Neural cell (in vitro differentiated cells): ENCODE measurements around the gene MAP7D2. TPM values are rescaled to one million over a fixed set of nuclear protein-coding genes. Genes with fewer than 3 reads are reported as not detected.

Experiments used
- H2AFZ ChIP-seq: fragments of 200-600, 300-800 bp; sonication (generic), shearing (Covaris generic); 2 replicates; pipeline ENCODE4 v1.6.0; 2014; ENCODE audit warnings: low read depth, mild to moderate bottlenecking, antibody characterized with exemption, low read length, moderate library complexity
- H3F3A ChIP-seq: fragments of 200-600 bp; shearing (Covaris generic); 2 replicates; pipeline ENCODE4 v1.6.1; 2016; ENCODE audit warnings: mild to moderate bottlenecking, moderate library complexity, mixed read lengths, antibody characterized with exemption, low read length; ENCODE audit not compliant: insufficient read depth, poor library complexity, severe bottlenecking
- H3K27ac ChIP-seq: fragments of 200-600, 300-800 bp; sonication (generic), shearing (Covaris generic); 2 replicates; pipeline ENCODE4 v1.5.1; 2014; ENCODE audit warnings: mild to moderate bottlenecking, low read length, moderate library complexity
- H3K27me3 ChIP-seq: fragments of 300-800, 200-600 bp; sonication (generic), shearing (Covaris generic); 2 replicates; pipeline ENCODE4 v1.6.0; 2014; ENCODE audit warnings: mild to moderate bottlenecking, low read depth, low read length, moderate library complexity; ENCODE audit not compliant: insufficient read depth
- H3K36me3 ChIP-seq: fragments of 300-800, 200-600 bp; sonication (generic), shearing (Covaris generic); 2 replicates; pipeline ENCODE4 v1.5.1; 2014; ENCODE audit warnings: mild to moderate bottlenecking, antibody characterized with exemption, low read length, moderate library complexity; ENCODE audit not compliant: insufficient read depth
- H3K4me2 ChIP-seq: fragments of 300-800, 200-600 bp; sonication (generic), shearing (Covaris generic); 2 replicates; pipeline ENCODE4 v1.6.0; 2014; ENCODE audit warnings: mild to moderate bottlenecking, low read length
- H3K4me3 ChIP-seq: fragments of 300-800, 200-600 bp; sonication (generic), shearing (Covaris generic); 2 replicates; pipeline ENCODE4 v1.5.1; 2014; ENCODE audit warnings: mild to moderate bottlenecking, low read length, moderate library complexity
- H3K79me2 ChIP-seq: fragments of 200-600 bp; shearing (Covaris generic); replicated peaks from 2 replicates; pipeline ENCODE4 v1.6.0; 2014; ENCODE audit warnings: mild to moderate bottlenecking, low read length, moderate library complexity; ENCODE audit not compliant: insufficient read depth
- H3K9ac ChIP-seq: fragments of 300-800, 200-600 bp; sonication (generic), shearing (Covaris generic); 2 replicates; pipeline ENCODE4 v1.6.1; 2016; ENCODE audit warnings: mild to moderate bottlenecking, low read length, mixed read lengths
- H3K9me2 ChIP-seq: fragments of 200-600 bp; shearing (Covaris generic); 2 replicates; pipeline ENCODE4 v1.6.1; 2016; ENCODE audit warnings: mild to moderate bottlenecking, low read length, mixed read lengths; ENCODE audit not compliant: insufficient read depth
- H3K9me3 ChIP-seq: fragments of 200-600, 300-800 bp; sonication (generic), shearing (Covaris generic); 2 replicates; pipeline ENCODE4 v1.6.1; 2016; ENCODE audit warnings: mild to moderate bottlenecking, mixed run types, low read length, moderate library complexity, mixed read lengths
- H4K20me1 ChIP-seq: fragments of 200-600 bp; shearing (Covaris generic); 2 replicates; pipeline ENCODE4 v1.6.1; 2016; ENCODE audit warnings: mild to moderate bottlenecking, mixed run types; ENCODE audit not compliant: insufficient read depth
- CTCF ChIP-seq: fragments of 450-650 bp; IDR thresholded peaks from 2 replicates; pipeline ENCODE4 v1.5.1; 2014; ENCODE audit warnings: antibody characterized with exemption, mild to moderate bottlenecking, moderate library complexity; ENCODE audit not compliant: poor library complexity, severe bottlenecking
- EP300 ChIP-seq: fragments of 450-650 bp; conservative IDR thresholded peaks from 2 replicates; pipeline ENCODE4 v1.6.1; 2014; ENCODE audit warnings: antibody characterized with exemption, mild to moderate bottlenecking, moderate library complexity; ENCODE audit not compliant: poor library complexity, severe bottlenecking
- EZH2 ChIP-seq: fragments of 200-600, 300-800 bp; shearing (Covaris generic), sonication (generic); IDR thresholded peaks from 2 replicates; pipeline ENCODE4 v1.6.1; 2014; ENCODE audit warnings: antibody characterized with exemption, low read length, borderline replicate concordance, mild to moderate bottlenecking; ENCODE audit not compliant: insufficient read depth, poor library complexity, severe bottlenecking
- MXI1 ChIP-seq: fragments of 450-650 bp; conservative IDR thresholded peaks from 2 replicates; pipeline ENCODE4 v1.6.1; 2014; ENCODE audit warnings: antibody characterized with exemption, mild to moderate bottlenecking; ENCODE audit not compliant: poor library complexity, severe bottlenecking
- POLR2AphosphoS5 ChIP-seq: IDR thresholded peaks from 2 replicates; pipeline ENCODE4 v1.6.1; 2012
- RAD21 ChIP-seq: fragments of 450-650 bp; conservative IDR thresholded peaks from 2 replicates; pipeline ENCODE4 v1.6.1; 2014; ENCODE audit warnings: antibody characterized with exemption, mild to moderate bottlenecking, moderate library complexity
- SMC3 ChIP-seq: fragments of 450-650 bp; conservative IDR thresholded peaks from 2 replicates; pipeline ENCODE4 v1.6.1; 2014; ENCODE audit warnings: antibody characterized with exemption, mild to moderate bottlenecking, moderate library complexity; ENCODE audit not compliant: poor library complexity
- TAF1 ChIP-seq: IDR thresholded peaks from 2 replicates; pipeline ENCODE4 v1.6.1; 2012; ENCODE audit warnings: low read depth
- polyA plus RNA-seq: library from polyadenylated mRNA; depleted of rRNA; stranded (reverse); fragments of >200 nt; gene quantifications from 2 replicates; pipeline ENCODE4 v1.2.3, GENCODE V29; 2014
- TF ChIP-seq, protein P1 (sequence below): IDR thresholded peaks from 2 replicates; pipeline ENCODE4 v1.6.1; 2012; ENCODE audit warnings: borderline replicate concordance

MAP7D2 gene
- polyA plus RNA-seq, 1 donor from 2014 or later = 6.4 TPM

DNA sequence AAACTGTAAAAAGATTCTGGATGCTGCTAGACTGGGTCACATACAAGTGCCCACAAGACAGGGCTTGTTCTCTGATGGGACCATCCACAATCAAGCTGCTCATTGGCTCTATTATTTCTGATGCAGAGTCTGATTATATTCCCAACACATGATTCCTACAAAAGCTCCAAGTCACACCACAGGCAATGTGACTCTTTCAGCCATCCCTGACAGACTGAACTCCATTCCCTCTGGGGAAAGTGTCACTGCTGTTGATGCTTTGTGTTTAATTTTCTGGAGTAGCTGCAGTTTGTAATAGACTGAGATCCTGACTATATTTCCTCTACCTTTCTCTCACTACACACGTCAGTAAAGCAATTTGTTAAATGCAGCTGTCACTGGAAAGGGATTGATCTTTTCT, 70.5 kb downstream of the MAP7D2 start:
- H3K9ac ChIP-seq = peak overlapping the region; percentile 55
- peak overlapping the region; percentile 91 for H3K27ac ChIP-seq
- H3K27me3 ChIP-seq = no peaks in the 10 kb centered on the region
- no peak overlapping the region for H2AFZ ChIP-seq
- no peaks in the 10 kb centered on the region for H3K9me2 ChIP-seq
- H3F3A ChIP-seq = no peaks in the 10 kb centered on the region
- no peaks in the 10 kb centered on the region for H4K20me1 ChIP-seq
- H3K9me3 ChIP-seq = no peaks in the 10 kb centered on the region
- TF ChIP-seq SMC3 = no peak
- TF ChIP-seq EZH2 = no peak
- TF ChIP-seq EP300 = peak; percentile 84
- TF ChIP-seq RAD21 = no peak
- peak; percentile 67 for TF ChIP-seq POLR2AphosphoS5
- TF ChIP-seq, protein P1, sequence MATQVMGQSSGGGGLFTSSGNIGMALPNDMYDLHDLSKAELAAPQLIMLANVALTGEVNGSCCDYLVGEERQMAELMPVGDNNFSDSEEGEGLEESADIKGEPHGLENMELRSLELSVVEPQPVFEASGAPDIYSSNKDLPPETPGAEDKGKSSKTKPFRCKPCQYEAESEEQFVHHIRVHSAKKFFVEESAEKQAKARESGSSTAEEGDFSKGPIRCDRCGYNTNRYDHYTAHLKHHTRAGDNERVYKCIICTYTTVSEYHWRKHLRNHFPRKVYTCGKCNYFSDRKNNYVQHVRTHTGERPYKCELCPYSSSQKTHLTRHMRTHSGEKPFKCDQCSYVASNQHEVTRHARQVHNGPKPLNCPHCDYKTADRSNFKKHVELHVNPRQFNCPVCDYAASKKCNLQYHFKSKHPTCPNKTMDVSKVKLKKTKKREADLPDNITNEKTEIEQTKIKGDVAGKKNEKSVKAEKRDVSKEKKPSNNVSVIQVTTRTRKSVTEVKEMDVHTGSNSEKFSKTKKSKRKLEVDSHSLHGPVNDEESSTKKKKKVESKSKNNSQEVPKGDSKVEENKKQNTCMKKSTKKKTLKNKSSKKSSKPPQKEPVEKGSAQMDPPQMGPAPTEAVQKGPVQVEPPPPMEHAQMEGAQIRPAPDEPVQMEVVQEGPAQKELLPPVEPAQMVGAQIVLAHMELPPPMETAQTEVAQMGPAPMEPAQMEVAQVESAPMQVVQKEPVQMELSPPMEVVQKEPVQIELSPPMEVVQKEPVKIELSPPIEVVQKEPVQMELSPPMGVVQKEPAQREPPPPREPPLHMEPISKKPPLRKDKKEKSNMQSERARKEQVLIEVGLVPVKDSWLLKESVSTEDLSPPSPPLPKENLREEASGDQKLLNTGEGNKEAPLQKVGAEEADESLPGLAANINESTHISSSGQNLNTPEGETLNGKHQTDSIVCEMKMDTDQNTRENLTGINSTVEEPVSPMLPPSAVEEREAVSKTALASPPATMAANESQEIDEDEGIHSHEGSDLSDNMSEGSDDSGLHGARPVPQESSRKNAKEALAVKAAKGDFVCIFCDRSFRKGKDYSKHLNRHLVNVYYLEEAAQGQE = peak; percentile 42
- TF ChIP-seq MXI1 = no peak
- TF ChIP-seq CTCF = no peak
- peak overlapping the region; percentile 38 for H3K4me3 ChIP-seq
- H3K79me2 ChIP-seq = no peaks in the 10 kb centered on the region
- no peak overlapping the region for H3K4me2 ChIP-seq
- no peaks in the 10 kb centered on the region for H3K36me3 ChIP-seq

- Histone ChIP-seq H3F3A (no peaks in the 10 kb centered on the region), H3K9ac (no peak overlapping the region), H3K4me3 (no peak overlapping the region), H3K9me3 (no peaks in the 10 kb centered on the region), H3K4me2 (no peak overlapping the region), H2AFZ (no peak overlapping the region), H3K36me3 (no peaks in the 10 kb centered on the region), H4K20me1 (no peaks in the 10 kb centered on the region), H3K27ac (no peak overlapping the region), H3K9me2 (no peaks in the 10 kb centered on the region), H3K79me2 (no peaks in the 10 kb centered on the region), H3K27me3 (no peaks in the 10 kb centered on the region)
- TF ChIP-seq RAD21 = no peak
Measured at GRCh38 chrX:20042221-20042620, 74.5 kb downstream of the MAP7D2 start.

DNA sequence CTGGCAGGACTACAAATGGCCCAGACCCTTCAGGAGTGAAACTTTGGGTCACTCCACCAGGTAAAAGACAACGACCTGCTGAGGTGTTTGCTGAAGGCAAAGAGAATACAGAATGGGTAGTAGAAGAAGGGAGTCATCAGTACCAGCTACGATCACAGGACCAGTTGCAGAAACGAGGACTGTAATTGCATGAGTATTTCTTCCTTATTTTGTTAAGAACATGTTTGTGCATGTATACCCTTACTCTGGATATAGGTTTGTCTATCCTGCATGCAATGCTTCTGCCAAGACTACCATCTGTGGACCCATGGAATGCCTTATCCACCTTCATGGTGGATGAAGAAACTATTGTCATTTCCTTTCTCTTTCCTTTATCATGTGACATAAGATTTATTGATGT, 77.7 kb downstream of the MAP7D2 start:
- Histone ChIP-seq H3K79me2 (no peaks in the 10 kb centered on the region), H3K9me3 (no peaks in the 10 kb centered on the region), H3K4me3 (no peak overlapping the region), H4K20me1 (no peaks in the 10 kb centered on the region), H3K27me3 (no peaks in the 10 kb centered on the region), H2AFZ (no peak overlapping the region), H3K9me2 (no peaks in the 10 kb centered on the region), H3K27ac (no peak overlapping the region), H3K4me2 (no peak overlapping the region), H3K36me3 (no peaks in the 10 kb centered on the region), H3K9ac (no peak overlapping the region), H3F3A (no peaks in the 10 kb centered on the region)
- TF ChIP-seq CTCF (no peak), POLR2AphosphoS5 (no peak), EZH2 (no peak), TAF1 (no peak), EP300 (no peak), SMC3 (no peak), RAD21 (no peak), MXI1 (no peak)
- TF ChIP-seq, protein P1 = no peak
